Measurements from ENCODE around the gene DIP2C.
"Not testable (repeated sequence)": the region's sequence is repeated elsewhere in the genome, so short reads cannot be mapped to it uniquely, and the experiment has no call there.

Gene DIP2C

DNA sequence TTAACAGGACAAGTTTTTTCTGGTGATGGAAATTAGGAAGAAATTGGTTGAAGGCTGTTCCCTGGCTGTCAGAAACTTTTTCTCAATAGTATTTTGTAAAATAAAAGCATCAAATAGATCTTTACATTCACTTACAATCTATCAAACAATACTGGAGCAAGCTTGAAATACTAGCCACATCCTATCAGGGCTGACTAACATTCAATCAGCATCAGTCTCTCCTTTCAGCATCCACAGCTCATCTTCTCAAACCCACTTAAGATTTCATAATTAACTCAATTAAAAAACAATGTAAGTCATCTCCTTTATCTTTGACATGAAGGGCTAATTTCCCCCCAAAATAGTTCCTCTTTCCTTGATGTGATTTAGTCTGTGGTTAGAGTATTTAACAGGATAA, 80.2 kb downstream of the DIP2C start:
- no peak for DNase-seq

DNA sequence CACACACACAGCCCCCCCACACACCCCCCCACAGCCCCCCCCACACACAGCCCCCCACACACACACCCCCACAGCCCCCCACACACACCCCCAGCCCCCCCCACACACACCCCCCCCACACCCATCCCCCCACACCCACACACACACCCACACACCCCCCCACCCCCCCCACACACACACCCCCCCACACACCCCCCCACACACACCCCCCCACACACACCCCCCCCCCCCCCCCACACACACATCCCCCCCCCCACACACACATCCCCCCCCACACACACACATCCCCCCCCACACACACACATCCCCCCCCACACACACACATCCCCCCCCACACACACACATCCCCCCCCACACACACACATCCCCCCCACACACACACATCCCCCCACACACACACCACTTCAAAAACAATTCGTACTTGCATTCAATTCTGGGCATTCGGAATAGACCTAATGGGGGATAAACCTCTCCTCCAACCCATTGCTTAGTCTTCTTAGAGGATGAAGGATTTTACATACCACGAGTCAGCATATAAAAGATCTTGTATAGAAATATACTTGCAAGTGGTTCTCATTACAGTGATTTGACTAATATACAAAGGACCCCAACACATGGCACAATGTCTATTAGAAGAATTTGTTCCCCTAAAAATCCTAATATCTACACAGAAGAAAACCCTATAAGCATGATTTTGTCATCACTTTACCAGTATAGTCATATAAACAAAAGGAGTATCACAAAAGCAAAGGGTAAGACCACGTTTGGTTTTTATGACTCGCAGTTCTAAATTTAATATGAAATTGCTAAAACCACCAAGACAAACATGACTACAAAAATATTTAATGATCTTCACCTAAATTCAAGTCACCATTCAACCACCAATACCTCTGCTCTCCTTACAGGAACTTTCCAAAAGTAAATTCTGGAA, 80.9 kb downstream of the DIP2C start:
- DNase-seq: no peak

DNA sequence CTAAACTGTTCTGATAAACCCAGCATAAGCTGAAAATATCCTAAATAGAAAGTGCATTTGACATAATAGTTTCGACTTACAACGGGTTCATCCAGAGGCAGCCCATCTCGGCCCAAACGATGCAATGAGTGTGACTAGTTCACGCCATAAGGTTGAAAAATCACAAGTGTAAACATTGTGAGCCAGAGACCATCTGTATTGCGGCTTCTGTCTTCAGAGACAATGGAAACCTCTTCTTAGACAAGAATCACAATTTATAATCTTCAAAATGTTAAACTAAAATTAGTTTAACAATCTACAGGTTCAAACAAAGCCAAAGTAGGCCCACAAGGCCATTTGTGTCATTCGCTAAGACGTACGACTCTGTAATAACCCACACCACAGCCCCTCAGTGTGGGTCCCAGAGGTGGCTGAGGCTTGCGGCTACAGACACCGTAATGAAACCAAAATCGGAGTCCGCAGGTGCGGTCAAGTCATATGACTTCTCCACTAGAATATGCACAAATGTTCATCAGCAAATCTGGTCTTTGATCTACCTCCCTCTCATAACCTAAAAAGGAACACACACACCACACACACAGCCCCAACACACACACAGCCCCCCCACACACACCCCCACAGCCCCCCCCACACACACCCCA, 81.8 kb downstream of the DIP2C start:
- DNase-seq: no peak

DNA sequence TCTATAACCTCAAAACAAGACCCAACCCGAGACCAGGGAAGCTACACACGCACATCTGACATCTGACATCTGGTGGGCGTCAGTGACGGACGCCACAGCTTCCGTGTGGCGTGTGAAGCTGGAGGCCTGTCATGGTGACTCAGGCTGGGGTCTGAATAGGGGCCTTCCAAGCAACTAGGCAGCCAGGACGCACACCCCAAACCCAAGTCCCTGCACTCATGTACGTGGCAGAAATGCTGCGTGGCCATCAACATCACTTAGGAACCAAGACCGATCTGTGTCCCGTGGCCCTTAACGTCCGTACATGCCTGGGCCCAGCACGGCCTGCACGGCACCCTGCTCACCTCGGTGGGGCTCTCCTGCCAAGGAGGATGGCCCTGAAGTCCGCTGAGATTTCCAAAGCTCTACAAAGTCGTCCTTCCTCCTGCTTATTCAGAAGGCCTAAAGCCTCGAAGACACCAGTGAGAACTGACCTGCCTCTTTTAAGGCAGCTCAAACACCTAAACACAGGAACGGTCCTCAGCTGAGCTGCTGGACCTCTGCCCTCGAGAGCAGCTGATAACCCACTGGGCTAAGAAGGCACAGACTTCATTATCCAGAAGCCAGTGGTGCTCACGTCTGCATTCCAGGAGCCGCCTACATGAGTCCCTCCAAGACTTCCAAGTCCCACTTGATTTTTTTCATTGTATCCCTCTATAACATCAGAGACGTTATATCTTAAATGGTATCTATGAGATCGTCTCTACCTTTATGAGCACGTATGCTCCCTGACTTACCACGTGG, 82.5 kb downstream of the DIP2C start:
- no peak for DNase-seq

DNA sequence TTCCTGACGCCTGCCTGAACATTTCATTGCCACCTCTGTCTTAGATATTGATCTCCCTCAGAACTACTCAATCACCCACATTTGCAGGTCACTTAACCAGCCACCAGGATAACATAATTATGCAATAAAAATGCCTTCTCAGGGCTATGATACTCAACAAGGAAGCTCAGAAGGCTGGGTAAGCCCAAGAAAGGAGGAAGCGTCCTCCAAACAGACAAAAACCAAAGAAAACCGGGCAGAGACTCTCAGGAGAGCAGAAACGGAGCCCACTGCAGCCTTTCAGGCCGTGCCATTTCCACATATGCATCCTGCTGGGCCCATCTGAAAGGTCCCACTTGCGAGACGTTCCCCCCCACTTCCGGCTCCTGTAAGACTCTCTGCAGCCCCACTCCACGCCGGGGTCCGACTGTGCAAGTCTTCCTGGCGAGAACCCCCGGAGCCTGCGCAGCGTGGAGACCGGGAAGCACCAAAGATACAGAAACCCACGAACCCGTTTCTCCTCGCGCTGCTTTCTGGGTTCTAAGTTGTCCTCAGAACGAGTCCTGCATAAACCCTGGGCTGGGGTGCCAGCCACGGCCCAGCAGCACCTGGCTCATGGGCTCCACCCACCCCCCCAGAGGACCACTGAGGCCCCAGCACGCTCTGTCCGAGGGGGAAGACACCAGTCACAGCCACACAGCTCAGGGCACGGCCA, 83.7 kb downstream of the DIP2C start:
- DNase-seq: no peak

DNA sequence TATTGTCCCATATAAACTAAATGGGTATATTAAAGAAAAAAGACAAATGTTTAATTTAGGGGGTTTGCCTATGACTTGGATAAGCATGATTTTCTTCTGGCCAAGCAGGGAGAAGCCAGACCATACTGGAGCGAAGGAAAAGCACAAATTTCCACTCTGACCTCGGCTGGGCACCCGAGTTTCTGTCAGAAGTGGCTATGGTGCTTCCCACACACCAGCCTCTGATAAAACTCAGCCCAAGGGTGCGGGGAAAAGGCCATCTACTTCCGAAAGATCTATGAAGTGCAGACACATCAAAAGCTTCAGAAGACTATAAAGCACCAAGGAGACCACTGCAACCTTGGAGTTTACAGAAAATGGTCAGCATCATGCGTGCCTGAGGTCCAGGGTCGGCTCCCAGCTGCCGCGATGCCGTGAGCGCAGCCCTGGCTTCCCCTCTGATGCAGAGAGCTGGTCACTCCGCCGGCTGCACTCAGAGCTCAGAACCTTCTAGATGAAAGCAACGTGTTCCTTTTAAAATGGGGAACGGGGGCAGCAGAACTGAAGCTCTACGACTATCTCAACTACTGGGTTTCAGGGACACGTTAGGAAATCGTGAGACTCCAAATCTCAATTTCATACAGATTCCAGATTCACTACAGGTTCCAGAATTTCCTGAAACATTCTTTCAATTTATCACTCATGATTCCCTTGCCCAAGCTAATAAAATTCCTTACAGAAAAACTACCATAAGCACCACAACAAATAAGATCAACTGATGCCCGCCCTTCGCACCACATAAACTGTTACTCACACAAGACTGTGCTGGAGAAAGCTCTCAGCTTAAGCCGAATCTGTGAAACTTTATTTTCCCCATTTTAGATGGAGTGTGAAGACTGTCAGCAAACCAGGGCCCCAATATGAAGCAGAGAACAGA, 84.5 kb downstream of the DIP2C start:
- no peak for DNase-seq

DNA sequence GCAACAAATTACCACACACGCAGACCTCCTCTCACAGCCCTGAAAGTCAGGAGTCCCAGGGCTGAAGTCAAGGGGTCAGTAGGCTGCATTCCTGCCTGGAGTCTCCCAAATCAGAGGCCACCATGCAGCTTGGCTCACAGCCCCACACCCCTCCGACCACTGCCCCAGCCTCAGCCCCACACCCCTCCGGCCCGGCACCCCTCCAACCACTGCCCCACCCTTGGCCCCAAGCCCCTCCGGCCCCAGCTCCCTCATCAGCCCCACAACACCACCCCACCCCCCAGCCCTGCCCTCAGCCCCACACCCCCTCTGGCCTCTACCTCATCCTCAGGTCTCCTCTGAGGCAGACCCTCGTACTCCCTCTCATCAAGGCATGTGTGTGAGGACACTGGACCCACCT, 85.7 kb downstream of the DIP2C start:
- DNase-seq: no peak

DNA sequence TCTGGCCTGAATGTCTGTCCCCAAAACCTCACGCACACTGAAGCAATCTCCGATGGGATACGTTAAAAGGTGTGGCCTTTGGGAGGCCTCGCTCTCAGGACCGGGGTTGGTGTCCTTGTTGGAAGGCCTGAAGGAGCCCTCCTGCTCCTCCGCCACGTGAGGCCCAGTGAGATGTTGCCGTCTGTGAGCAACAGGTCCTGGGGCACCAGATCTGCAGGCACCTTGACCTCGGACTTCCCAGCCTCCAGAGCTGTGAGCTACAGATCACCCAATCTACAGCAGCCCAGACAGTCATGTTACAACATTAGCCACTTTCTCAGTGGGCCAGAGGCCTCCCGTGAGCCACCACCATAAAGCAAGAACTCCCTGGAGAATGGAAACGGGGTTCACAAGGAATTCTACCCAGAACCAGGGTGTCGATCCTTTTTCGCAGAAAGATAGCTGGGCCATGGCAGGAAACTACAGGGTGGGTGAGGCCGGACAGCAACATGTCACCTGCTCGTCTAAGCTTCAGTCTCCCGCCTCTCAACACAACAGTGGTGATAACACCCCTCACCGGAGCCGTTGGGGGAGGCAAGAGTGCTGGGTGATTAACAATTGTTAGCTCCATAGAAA, 87.0 kb downstream of the DIP2C start:
- no peak for DNase-seq

DNA sequence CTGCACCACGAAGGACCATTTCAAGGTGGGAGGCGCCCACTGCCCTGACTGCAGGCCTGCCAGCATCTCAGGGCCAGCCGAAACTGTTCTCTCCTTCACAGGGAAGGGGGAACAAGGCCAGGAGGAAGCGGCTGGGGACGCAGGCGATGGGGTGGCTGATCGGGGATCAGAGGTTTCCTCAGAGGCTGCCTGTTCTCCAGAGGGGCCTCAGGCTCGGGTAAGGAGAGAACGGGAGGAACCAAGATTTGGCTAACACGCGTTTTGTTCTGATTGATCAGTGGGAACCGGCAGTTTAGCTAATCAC, 87.9 kb downstream of the DIP2C start:
- DNase-seq: no peak

DNA sequence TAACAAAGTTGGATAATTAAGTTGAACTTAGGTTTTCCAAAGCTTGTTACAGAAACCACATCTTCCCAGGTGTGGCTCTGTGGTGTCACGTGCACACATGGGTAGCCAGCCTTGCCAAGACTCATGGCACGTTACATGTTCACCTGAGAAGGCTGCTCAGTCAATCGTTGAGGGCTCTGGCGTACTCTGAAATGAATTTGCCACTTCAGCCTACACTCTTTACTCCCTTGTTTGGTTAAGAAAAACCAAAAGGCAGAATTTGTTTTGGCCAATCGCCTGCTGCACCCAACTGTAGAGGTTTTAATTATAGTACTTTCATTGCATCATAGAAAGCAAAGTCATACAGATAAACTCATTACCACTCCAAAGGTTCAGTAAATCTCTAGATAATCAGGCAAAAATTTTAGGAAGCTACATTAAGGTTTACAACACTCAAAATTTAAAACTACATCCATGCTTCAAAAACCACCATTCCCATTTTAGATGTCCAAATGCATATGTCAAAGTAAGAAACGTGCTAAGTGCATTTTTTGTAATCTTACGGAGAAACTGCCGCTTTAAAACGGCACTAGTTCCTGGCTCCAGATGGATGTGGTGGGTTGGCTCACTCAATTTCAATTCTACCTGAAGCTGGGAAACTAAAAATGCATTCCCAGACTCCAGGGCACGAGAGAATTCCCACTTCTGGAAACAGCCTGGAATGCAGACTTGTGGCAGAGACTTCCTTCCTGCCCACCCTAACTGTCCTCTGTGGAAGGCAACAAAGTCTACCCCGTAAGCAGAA, 88.4 kb downstream of the DIP2C start:
- no peak for DNase-seq

DNA sequence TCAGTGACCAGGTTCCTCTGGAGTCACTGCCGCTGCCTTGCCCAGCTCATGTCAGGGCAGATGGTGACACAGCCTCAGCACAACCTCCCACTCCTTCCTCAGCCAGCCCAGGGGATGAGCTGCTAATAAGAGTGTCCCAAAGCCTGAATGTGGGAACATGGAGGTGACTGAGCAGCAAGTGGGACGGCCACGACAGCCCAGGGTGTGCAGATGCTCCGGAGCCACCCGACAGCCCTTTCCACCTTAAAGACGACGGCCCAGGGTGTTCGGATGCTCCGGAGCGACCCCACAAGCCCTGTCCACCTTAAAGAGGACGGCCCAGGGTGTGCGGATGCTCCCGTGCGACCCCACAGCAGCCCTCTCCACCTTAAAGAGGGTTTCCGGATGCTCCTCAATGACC, 89.2 kb downstream of the DIP2C start:
- no peak for DNase-seq

DNA sequence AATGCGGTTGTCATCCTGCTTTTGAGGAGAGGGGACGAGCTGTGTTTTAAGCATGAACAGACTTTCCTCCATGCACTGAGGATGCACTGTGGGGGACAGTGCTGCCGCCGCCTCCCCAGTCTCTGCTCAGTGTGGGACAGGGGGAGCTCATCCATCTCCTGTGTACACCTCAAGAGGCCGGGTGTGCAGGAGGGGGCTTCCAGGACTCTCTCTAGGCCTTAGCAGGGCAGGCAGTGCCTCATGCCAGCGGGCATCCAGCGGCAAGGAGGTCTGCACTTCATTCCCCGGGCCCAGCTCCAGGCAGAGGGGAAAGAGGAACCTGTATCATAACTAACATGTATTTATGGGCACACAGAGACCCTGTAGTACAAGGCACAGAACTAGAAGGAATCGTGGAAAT, 89.7 kb downstream of the DIP2C start:
- no peak for DNase-seq

DNA sequence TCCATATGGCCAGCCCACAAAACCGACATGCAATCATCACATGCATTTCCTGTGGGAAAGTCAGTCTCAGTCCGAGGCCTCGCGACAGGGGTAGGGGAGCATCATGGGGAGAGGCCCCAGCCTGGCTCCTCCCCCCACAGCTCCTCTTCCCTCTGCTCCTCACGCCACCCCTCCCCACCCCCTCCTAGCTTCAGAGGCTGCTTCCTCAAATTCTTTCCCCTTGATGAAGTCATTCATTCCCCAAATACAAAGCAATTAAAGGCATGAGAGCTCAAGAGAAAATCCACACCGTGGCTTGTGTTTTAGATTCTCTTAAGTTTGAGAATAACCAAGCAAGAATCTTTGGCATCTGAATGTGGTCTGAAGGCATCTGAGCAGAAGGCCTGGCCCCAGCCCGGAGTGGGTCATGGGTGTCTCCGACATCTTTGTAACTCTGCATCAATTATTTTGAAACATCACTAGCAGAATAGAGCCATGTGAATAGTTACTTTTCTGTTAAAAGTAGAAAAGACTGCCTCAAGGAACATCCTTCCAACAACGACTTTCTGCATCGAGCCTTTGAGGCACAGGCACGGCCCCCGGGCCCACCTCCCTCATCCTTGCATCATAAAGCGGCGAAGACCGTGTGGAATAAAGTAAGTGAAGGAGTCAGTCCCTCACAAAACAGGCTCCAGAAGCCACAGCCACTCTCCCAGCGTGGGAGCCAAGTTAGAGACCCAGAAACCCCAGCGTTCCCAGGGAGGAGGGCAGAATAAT, 90.9 kb downstream of the DIP2C start:
- no peak for DNase-seq

DNA sequence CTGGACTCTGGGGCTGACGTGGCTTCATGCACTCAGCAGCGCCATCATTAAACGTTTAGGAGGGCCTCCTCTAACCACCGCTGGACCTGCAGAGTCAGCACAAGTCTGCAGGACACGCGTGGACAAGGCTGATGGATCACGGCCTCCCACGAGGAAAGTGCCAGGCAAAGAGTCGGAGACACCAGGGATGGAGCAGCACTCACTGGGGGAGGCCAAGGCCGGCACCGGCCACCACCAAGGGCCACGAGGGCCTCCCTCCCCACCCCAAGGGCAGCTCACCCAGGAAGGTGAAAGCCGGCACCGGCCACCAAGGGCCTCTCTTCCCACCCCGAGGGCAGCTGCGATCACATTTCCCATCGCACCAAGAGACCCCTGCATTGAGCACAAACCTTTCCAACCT, 91.5 kb downstream of the DIP2C start:
- no peak for DNase-seq

DNA sequence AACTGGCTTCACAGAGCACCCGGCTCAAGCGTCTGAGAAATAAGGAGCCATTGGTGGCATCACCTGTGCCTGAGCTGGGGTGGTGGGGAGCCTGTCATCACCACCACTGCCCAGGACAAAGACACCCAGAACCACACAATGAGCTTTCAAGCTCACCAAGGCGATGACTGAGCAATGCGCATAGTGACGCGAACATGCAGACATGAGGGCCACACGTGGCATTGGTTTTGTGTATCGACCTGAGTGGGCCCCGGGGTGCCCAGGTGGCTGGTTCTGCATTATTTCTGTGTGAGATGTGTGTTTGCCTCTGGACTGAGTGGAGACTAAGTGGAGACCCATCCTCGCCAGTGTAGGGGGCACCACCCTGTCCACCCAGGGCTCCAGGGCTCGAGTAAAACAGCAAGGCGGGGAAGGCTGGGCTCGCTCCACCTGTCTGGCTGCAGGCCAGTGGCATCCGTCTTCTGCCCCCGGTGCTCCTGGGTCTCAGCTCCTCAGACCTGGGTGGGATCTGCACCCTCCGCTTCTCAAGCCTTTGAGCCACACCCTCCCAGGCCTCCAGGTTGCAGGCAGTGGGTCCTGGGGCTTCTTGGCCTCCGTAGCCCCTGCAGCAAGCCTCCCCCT, 92.6 kb downstream of the DIP2C start:
- no peak for DNase-seq

DNA sequence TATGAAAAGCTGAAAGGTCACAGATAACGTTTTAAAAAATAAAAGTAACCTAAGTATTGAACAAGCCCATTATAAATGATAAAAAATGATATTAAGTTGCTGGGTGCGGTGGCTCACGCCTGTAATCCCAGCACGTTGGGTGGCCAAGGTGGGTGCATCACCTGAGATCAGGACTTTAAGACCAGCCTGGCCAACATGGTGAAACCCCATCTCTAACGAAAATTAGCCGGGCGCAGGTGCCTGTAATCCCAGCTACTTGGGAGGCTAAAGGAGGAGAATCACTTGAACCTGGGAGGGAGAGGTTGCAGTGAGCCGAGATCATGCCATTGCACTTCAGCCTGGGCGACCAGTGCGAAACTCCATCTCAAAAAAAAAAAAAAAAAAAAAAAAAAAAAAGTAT, 93.3 kb downstream of the DIP2C start:
- not testable (repeated sequence) for DNase-seq

DNA sequence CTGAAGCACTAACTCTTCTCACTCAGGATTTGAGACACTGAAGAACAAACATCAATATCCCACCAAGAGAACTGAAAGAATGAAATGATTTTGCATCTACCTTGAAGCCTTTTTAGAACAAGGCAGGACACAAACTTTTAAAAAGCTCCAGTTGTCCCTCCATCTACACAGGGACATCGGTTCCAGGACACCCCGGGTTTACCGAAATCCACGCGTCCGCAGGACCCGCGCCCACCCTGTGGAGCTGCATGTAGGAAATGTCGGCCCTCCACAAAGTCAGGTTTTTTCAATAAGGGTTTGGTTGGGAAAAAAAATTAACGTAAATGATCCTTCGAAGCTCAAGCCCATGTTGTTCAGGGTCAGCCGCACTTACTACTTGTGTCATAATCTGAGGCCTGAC, 94.0 kb downstream of the DIP2C start:
- DNase-seq: no peak

DNA sequence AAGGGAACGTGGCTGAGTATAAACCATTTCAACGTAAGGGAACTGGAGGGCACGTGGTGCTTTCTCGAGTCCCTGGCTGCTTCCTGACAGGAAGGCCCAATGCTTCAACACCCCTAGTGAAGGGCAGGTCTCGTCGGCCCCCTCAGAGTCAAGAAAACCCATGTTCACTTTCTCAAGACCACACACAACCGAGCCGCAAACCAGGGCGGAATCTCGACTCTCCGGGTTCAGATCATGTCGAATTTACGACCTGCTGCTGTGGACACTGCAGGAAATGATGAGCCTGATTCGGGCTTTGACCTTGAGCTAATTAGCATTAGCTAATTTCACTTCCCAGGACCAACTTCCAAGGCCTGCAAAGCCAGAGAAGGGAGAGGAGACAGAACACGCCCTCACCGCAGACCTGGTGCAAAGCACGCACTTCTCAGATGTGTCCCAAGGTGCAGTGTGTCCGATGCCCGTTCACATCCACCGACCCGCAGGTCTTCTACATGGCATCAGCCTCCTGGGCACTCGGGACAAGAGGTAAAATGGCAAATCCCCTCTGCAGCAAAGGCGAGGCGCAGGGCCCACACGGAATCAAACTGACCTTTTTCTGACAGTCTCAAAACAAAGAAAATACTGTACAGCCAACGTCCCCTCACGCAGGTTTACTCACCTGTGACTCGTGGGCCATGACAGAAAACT, 94.7 kb downstream of the DIP2C start:
- no peak for DNase-seq

DNA sequence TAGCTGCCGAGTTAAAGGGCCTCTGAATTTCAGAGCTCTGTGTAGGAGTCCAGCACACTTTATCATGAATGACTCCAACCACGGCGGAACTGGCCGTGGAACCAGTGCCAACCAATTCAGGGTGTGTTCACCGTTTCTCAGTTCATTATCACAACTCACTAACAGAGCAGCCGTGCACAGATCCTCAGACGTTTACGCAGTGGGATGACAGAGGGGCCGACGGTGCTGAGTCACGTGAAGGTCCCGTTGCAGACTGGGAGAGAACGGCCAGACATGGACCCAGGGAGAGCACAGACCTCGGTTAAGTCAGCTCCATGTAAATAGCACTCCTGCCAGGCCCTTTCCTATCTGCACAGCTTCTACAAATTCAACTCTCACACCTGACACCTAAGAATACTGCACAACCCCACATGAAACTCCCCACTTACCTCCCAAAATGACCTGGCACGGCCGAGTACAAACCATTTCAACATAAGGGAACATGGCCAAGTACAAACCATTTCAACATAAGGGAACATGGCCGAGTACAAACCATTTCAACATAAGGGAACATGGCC, 95.5 kb downstream of the DIP2C start:
- DNase-seq: no peak
